ENCODE results near the gene GAD1.
A peak's percentile ranks its signal among the peaks of the same experiment; 100 is the strongest.

- TF ChIP-seq CTCF (conservative IDR thresholded peaks at IDR 0.05; ENCODE audit: low read length) (peak; percentile 91), EZH2phosphoT487 (IDR thresholded peaks at IDR 0.05; ENCODE audit: borderline replicate concordance, low read depth, low read length) (no peak)
These were observed 3.7 kb upstream of the GAD1 start for GRCh38 chr2:170812710-170813600.

Measured in OCI-LY7 (cell line).